Mesendoderm (in vitro differentiated cells): ENCODE data around the gene PTPN18.
A peak's percentile ranks its signal among the peaks of the same experiment; 100 is the strongest.

Experiments
- DNase-seq: peaks from one replicate; pipeline ENCODE4 v3.0.0; 2013
- H2AK5ac ChIP-seq: 2 replicates; pipeline ENCODE4 v1.6.1; 2013; ENCODE audit warnings: low read length, inconsistent platforms
- H2BK120ac ChIP-seq: 2 replicates; pipeline ENCODE4 v1.6.1; 2013; ENCODE audit warnings: low read depth, mild to moderate bottlenecking, low read length, moderate library complexity, mixed read lengths
- H2BK15ac ChIP-seq: replicated peaks from 2 replicates; pipeline ENCODE4 v1.6.1; 2013; ENCODE audit warnings: low read depth, mild to moderate bottlenecking, moderate library complexity
- H2BK5ac ChIP-seq: 2 replicates; pipeline ENCODE4 v1.6.1; 2013; ENCODE audit warnings: low read length, inconsistent platforms
- H3K18ac ChIP-seq: 2 replicates; pipeline ENCODE4 v1.6.1; 2013; ENCODE audit warnings: mild to moderate bottlenecking, low read length, mixed read lengths
- H3K23ac ChIP-seq: one replicate; pipeline ENCODE4 v1.6.1; 2013; ENCODE audit warnings: low read length
- H3K27ac ChIP-seq: 2 replicates; pipeline ENCODE4 v1.5.1; 2013; ENCODE audit warnings: low read depth, mild to moderate bottlenecking, inconsistent platforms, low read length, moderate library complexity
- H3K27me3 ChIP-seq: 2 replicates; pipeline ENCODE4 v1.6.1; 2013; ENCODE audit warnings: low read length, control low read depth, mild to moderate bottlenecking, inconsistent platforms; ENCODE audit not compliant: insufficient read depth, poor library complexity
- H3K36me3 ChIP-seq: 2 replicates; pipeline ENCODE4 v1.6.1; 2013; ENCODE audit warnings: low read length, inconsistent platforms; ENCODE audit not compliant: control insufficient read depth, insufficient read depth
- H3K4ac ChIP-seq: one replicate; pipeline ENCODE4 v1.6.1; 2013; ENCODE audit warnings: low read depth, mild to moderate bottlenecking, low read length, moderate library complexity
- H3K4me1 ChIP-seq: 2 replicates; pipeline ENCODE4 v1.6.1; 2013; ENCODE audit warnings: low read depth, low read length, inconsistent platforms; ENCODE audit not compliant: control insufficient read depth
- H3K4me2 ChIP-seq: 2 replicates; pipeline ENCODE4 v1.6.1; 2013; ENCODE audit warnings: low read length
- H3K4me3 ChIP-seq: 2 replicates; pipeline ENCODE4 v1.5.1; 2013; ENCODE audit warnings: mild to moderate bottlenecking, low read length
- H3K56ac ChIP-seq: one replicate; pipeline ENCODE4 v1.6.1; 2013; ENCODE audit warnings: low read length
- H3K79me1 ChIP-seq: 2 replicates; pipeline ENCODE4 v1.6.1; 2013; ENCODE audit warnings: low read length, inconsistent platforms
- H3K79me2 ChIP-seq: 2 replicates; pipeline ENCODE4 v1.6.1; 2013; ENCODE audit warnings: mild to moderate bottlenecking, low read length; ENCODE audit not compliant: control insufficient read depth, insufficient read depth
- H3K9ac ChIP-seq: 2 replicates; pipeline ENCODE4 v1.6.1; 2013; ENCODE audit warnings: low read length, inconsistent platforms
- H4K5ac ChIP-seq: one replicate; pipeline ENCODE4 v1.6.1; 2013; ENCODE audit warnings: low read length
- H4K8ac ChIP-seq: one replicate; pipeline ENCODE4 v1.6.1; 2013; ENCODE audit warnings: low read depth, mild to moderate bottlenecking, control low read depth, low read length, moderate library complexity
- WGBS: extraction: QIAGEN DNeasy Blood & Tissue Kit; methylation state at CpG from one replicate; pipeline ENCODE4 v1.1.7; 2013; ENCODE audit warnings: low lambda C conversion rate, missing lambda C conversion rate; ENCODE audit not compliant: insufficient coverage; ENCODE audit errors: extremely low coverage; 5-methylcytosine and 5-hydroxymethylcytosine counted together

PTPN18 gene

GRCh38 chr2:130375291-130376266 lies 19.7 kb downstream of the PTPN18 start:
- DNase-seq = no peak
- H3K27ac ChIP-seq = no peak overlapping the region
- H3K79me1 ChIP-seq = peaks cover 3% of the 10 kb centered on the region
- no peaks in the 10 kb centered on the region for H3K79me2 ChIP-seq
- H4K8ac ChIP-seq = no peak overlapping the region
- H3K4me1 ChIP-seq = peaks cover 8% of the 10 kb centered on the region
- no peak overlapping the region for H2BK120ac ChIP-seq
- no peaks in the 10 kb centered on the region for H3K36me3 ChIP-seq
- H3K18ac ChIP-seq = no peak overlapping the region
- no CpG with 5 or more reads among the region's 19 CpGs for WGBS
- no peak overlapping the region for H3K9ac ChIP-seq
- no peak overlapping the region for H3K23ac ChIP-seq
- no peak overlapping the region for H2AK5ac ChIP-seq
- no peak overlapping the region for H2BK15ac ChIP-seq
- no peak overlapping the region for H3K4me3 ChIP-seq
- no peak overlapping the region for H2BK5ac ChIP-seq
- H3K4me2 ChIP-seq = no peak overlapping the region
- H3K27me3 ChIP-seq = no peaks in the 10 kb centered on the region
- H4K5ac ChIP-seq = no peak overlapping the region
- no peak overlapping the region for H3K4ac ChIP-seq
- H3K56ac ChIP-seq = no peak overlapping the region

GRCh38 chr2:130376433-130377293 lies 20.8 kb downstream of the PTPN18 start:
- no peak overlapping the region for H3K4ac ChIP-seq
- H3K4me2 ChIP-seq = no peak overlapping the region
- no peak overlapping the region for H4K8ac ChIP-seq
- no peak overlapping the region for H3K23ac ChIP-seq
- DNase-seq = peak; percentile 46
- no CpG with 5 or more reads among the region's 11 CpGs for WGBS
- no peaks in the 10 kb centered on the region for H3K27me3 ChIP-seq
- no peaks in the 10 kb centered on the region for H3K36me3 ChIP-seq
- no peak overlapping the region for H2BK120ac ChIP-seq
- no peak overlapping the region for H3K56ac ChIP-seq
- H3K4me1 ChIP-seq = peaks cover 8% of the 10 kb centered on the region
- H4K5ac ChIP-seq = no peak overlapping the region
- no peak overlapping the region for H2AK5ac ChIP-seq
- H3K9ac ChIP-seq = no peak overlapping the region
- H3K79me2 ChIP-seq = no peaks in the 10 kb centered on the region
- H3K18ac ChIP-seq = no peak overlapping the region
- no peak overlapping the region for H3K27ac ChIP-seq
- H3K4me3 ChIP-seq = no peak overlapping the region
- no peak overlapping the region for H2BK15ac ChIP-seq
- H3K79me1 ChIP-seq = peaks cover 3% of the 10 kb centered on the region
- H2BK5ac ChIP-seq = no peak overlapping the region

DNA sequence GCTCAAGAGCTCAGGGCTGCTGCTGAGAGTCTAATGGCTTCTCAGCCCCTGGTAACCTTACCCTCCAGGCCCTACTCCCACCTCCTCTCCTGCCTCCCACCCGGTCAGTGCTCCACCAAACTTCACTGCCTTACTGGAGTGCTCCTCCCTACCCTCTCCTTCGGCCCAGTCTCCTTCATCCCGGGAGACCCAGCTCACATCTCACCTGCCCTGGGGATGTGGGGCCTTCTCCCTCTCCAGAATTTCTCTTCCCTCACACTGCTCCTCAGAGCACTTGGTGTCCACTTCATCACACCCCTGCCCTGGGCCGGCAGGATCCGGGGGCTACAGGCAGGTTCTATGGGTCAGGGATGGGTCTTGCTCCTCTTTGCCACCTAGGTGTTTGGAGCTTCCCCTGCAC lies 21.6 kb downstream of the PTPN18 start:
- no peak overlapping the region for H4K8ac ChIP-seq
- no peaks in the 10 kb centered on the region for H3K27me3 ChIP-seq
- H3K9ac ChIP-seq = no peak overlapping the region
- H3K4me3 ChIP-seq = no peak overlapping the region
- no peak overlapping the region for H3K27ac ChIP-seq
- no peak overlapping the region for H3K56ac ChIP-seq
- H3K18ac ChIP-seq = no peak overlapping the region
- peaks cover 8% of the 10 kb centered on the region for H3K4me1 ChIP-seq
- H4K5ac ChIP-seq = no peak overlapping the region
- H2BK5ac ChIP-seq = no peak overlapping the region
- peaks cover 3% of the 10 kb centered on the region for H3K79me1 ChIP-seq
- no peak overlapping the region for H2BK15ac ChIP-seq
- H3K36me3 ChIP-seq = no peaks in the 10 kb centered on the region
- no peak overlapping the region for H3K4ac ChIP-seq
- no peak overlapping the region for H3K23ac ChIP-seq
- no peak overlapping the region for H2BK120ac ChIP-seq
- no peaks in the 10 kb centered on the region for H3K79me2 ChIP-seq
- WGBS = no CpG with 5 or more reads among the region's 5 CpGs
- H2AK5ac ChIP-seq = no peak overlapping the region
- DNase-seq = no peak
- no peak overlapping the region for H3K4me2 ChIP-seq

- Histone ChIP-seq H3K4me2 (no peak overlapping the region), H2BK15ac (no peak overlapping the region), H3K56ac (no peak overlapping the region), H3K4me3 (no peak overlapping the region), H3K27ac (no peak overlapping the region), H3K79me1 (peaks cover 2% of the 10 kb centered on the region), H3K9ac (no peak overlapping the region), H3K23ac (no peak overlapping the region), H2AK5ac (no peak overlapping the region), H4K8ac (no peak overlapping the region), H3K4ac (no peak overlapping the region), H2BK120ac (no peak overlapping the region), H3K27me3 (no peaks in the 10 kb centered on the region), H3K18ac (no peak overlapping the region), H3K4me1 (peaks cover 4% of the 10 kb centered on the region), H2BK5ac (no peak overlapping the region), H3K79me2 (no peaks in the 10 kb centered on the region), H4K5ac (no peak overlapping the region), H3K36me3 (no peaks in the 10 kb centered on the region)
- DNase-seq = no peak
- no CpG with 5 or more reads among the region's 3 CpGs for WGBS
Observed at GRCh38 chr2:130378206-130378897, 22.5 kb downstream of the PTPN18 start.

- Histone ChIP-seq H3K4me1 (peaks cover 3% of the 10 kb centered on the region), H2AK5ac (no peak overlapping the region), H3K23ac (no peak overlapping the region), H3K9ac (no peak overlapping the region), H3K56ac (no peak overlapping the region), H4K5ac (no peak overlapping the region), H2BK120ac (no peak overlapping the region), H3K4ac (no peak overlapping the region), H3K4me2 (no peak overlapping the region), H3K4me3 (no peak overlapping the region), H3K79me2 (no peaks in the 10 kb centered on the region), H3K27ac (no peak overlapping the region), H2BK5ac (no peak overlapping the region), H3K18ac (no peak overlapping the region), H3K36me3 (no peaks in the 10 kb centered on the region), H3K27me3 (no peaks in the 10 kb centered on the region), H4K8ac (no peak overlapping the region), H3K79me1 (no peaks in the 10 kb centered on the region), H2BK15ac (no peak overlapping the region)
- no peak for DNase-seq
- WGBS = no CpG with 5 or more reads among the region's 3 CpGs
Observed at GRCh38 chr2:130378898-130379214, 23.0 kb downstream of the PTPN18 start.
